Mucosa of rectum (tissue), 2 donors: ENCODE results near the gene YES1.
A peak's percentile ranks its signal among the peaks of the same experiment; 100 is the strongest.
"Not testable (repeated sequence)": the region's sequence is repeated elsewhere in the genome, so short reads cannot be mapped to it uniquely, and the experiment has no call there.

Experiments
- H3K27ac ChIP-seq, 2 donors: one replicate each; pipeline ENCODE4 v1.7.0; 2013; ENCODE audit warnings: inconsistent platforms in 2 of 2, low read depth in 2 of 2, low read length in 2 of 2
- H3K27me3 ChIP-seq, 2 donors: one replicate each; pipeline ENCODE4 v1.7.0; 2013; ENCODE audit warnings: low read length in 2 of 2; ENCODE audit not compliant: control insufficient read depth in 2 of 2, insufficient read depth in 2 of 2
- H3K36me3 ChIP-seq, 2 donors: one replicate each; pipeline ENCODE4 v1.7.0; 2013; ENCODE audit warnings: low read length in 2 of 2; ENCODE audit not compliant: control insufficient read depth in 2 of 2, insufficient read depth in 2 of 2
- H3K4me1 ChIP-seq, 2 donors: one replicate each; pipeline ENCODE4 v1.7.0; 2013; ENCODE audit warnings: low read length in 2 of 2, mild to moderate bottlenecking in 1 of 2; ENCODE audit not compliant: control insufficient read depth in 2 of 2, insufficient read depth in 2 of 2
- H3K4me3 ChIP-seq, 2 donors: one replicate each; pipeline ENCODE4 v1.7.0; 2013; ENCODE audit warnings: low read length in 2 of 2
- H3K9ac ChIP-seq, 2 donors: one replicate each; pipeline ENCODE4 v1.7.0; 2013; ENCODE audit warnings: low read length in 2 of 2, low read depth in 1 of 2, mild to moderate bottlenecking in 1 of 2
- H3K9me3 ChIP-seq, 2 donors: one replicate each; pipeline ENCODE4 v1.7.0; 2013; ENCODE audit warnings: low read length in 2 of 2; ENCODE audit not compliant: control insufficient read depth in 2 of 2
- donor health status: healthy.
- donor health status: Normal muscosa, but diverticular disease.

Gene YES1

GRCh38 chr18:731185-731584 is 80.9 kb downstream of the YES1 start:
- H3K27me3 ChIP-seq, result no peaks in the 10 kb centered on the region
- H3K27ac ChIP-seq, result no peak overlapping the region
- H3K4me1 ChIP-seq, result no peaks in the 10 kb centered on the region
- no peak overlapping the region for H3K4me3 ChIP-seq
- no peaks in the 10 kb centered on the region for H3K9me3 ChIP-seq
- no peak overlapping the region for H3K9ac ChIP-seq
- peaks cover 10 to 14% of the 10 kb centered on the region in 2 donors for H3K36me3 ChIP-seq

GRCh38 chr18:730692-731091 is 81.3 kb downstream of the YES1 start:
- Histone ChIP-seq H3K4me3 (no peak overlapping the region), H3K9ac (no peak overlapping the region), H3K36me3 (peaks cover 7 to 12% of the 10 kb centered on the region in 2 donors), H3K27ac (no peak overlapping the region), H3K27me3 (no peaks in the 10 kb centered on the region), H3K9me3 (no peaks in the 10 kb centered on the region), H3K4me1 (no peaks in the 10 kb centered on the region)

- H3K27me3 ChIP-seq, H3K36me3 ChIP-seq, H3K4me3 ChIP-seq, H3K9me3 ChIP-seq, H3K27ac ChIP-seq, H3K9ac ChIP-seq, H3K4me1 ChIP-seq: not testable (repeated sequence)
Observed at GRCh38 chr18:730120-730519, 81.9 kb downstream of the YES1 start.

GRCh38 chr18:725646-726045 is 86.4 kb downstream of the YES1 start:
- no peaks in the 10 kb centered on the region for H3K36me3 ChIP-seq
- no peak overlapping the region for H3K27ac ChIP-seq
- H3K4me3 ChIP-seq, result no peak overlapping the region
- H3K27me3 ChIP-seq, result no peaks in the 10 kb centered on the region
- H3K4me1 ChIP-seq, result no peaks in the 10 kb centered on the region
- H3K9ac ChIP-seq, result no peak overlapping the region
- H3K9me3 ChIP-seq, result no peaks in the 10 kb centered on the region

- no peaks in the 10 kb centered on the region for H3K36me3 ChIP-seq
- no peak overlapping the region for H3K9ac ChIP-seq
- H3K4me1 ChIP-seq, result no peaks in the 10 kb centered on the region
- no peak overlapping the region for H3K27ac ChIP-seq
- H3K27me3 ChIP-seq, result no peaks in the 10 kb centered on the region
- H3K4me3 ChIP-seq, result no peak overlapping the region
- H3K9me3 ChIP-seq, result no peaks in the 10 kb centered on the region
Observed at GRCh38 chr18:723541-724080, 88.4 kb downstream of the YES1 start.

- Histone ChIP-seq H3K4me1 (no peaks in the 10 kb centered on the region), H3K27ac (no peak overlapping the region), H3K9me3 (no peaks in the 10 kb centered on the region), H3K27me3 (no peaks in the 10 kb centered on the region), H3K4me3 (no peak overlapping the region), H3K36me3 (no peaks in the 10 kb centered on the region), H3K9ac (no peak overlapping the region)
Observed at GRCh38 chr18:717003-717402, 95.0 kb downstream of the YES1 start.

- Histone ChIP-seq H3K27ac (no peak overlapping the region), H3K9ac (no peak overlapping the region), H3K9me3 (no peaks in the 10 kb centered on the region), H3K4me1 (peaks cover 0 to 5% of the 10 kb centered on the region in 2 donors), H3K36me3 (no peaks in the 10 kb centered on the region), H3K27me3 (no peaks in the 10 kb centered on the region), H3K4me3 (no peak overlapping the region)
Observed at GRCh38 chr18:715626-716025, 96.4 kb downstream of the YES1 start.

- Histone ChIP-seq H3K36me3 (no peaks in the 10 kb centered on the region), H3K27ac (peak overlapping the region; percentile 67 to 72), H3K27me3 (no peaks in the 10 kb centered on the region), H3K4me3 (peak overlapping the region; percentile 74 to 81), H3K9ac (peak overlapping the region; percentile 63 to 72), H3K4me1 (peaks cover 0 to 5% of the 10 kb centered on the region in 2 donors), H3K9me3 (no peaks in the 10 kb centered on the region)
Observed at GRCh38 chr18:713135-713490, 98.9 kb downstream of the YES1 start.

GRCh38 chr18:712401-713134 is 99.5 kb downstream of the YES1 start, which contains the start of gene ENOSF1:
TSS of gene ENOSF1 (minus strand) at chr18:712630. CDS start at chr18:712587, 43 bp downstream.
- H3K27ac ChIP-seq, result peak within 1 kb of the TSS; percentile 80 to 84
- H3K4me1 ChIP-seq, result peaks cover 0 to 5% of the 10 kb centered on the region in 2 donors
- H3K9me3 ChIP-seq, result no peaks in the 10 kb centered on the region
- H3K9ac ChIP-seq, result peak within 1 kb of the TSS; percentile 72 to 73
- H3K4me3 ChIP-seq, result peak within 1 kb of the TSS; percentile 74 to 81
- no peaks in the 10 kb centered on the region for H3K27me3 ChIP-seq
- no peaks in the 10 kb centered on the region for H3K36me3 ChIP-seq

- Histone ChIP-seq H3K36me3 (no peaks in the 10 kb centered on the region), H3K9ac (peak overlapping the region; percentile 72 to 73), H3K4me1 (peaks cover 0 to 5% of the 10 kb centered on the region in 2 donors), H3K27me3 (no peaks in the 10 kb centered on the region), H3K4me3 (peak overlapping the region; percentile 65 to 81), H3K9me3 (no peaks in the 10 kb centered on the region), H3K27ac (peak overlapping the region; percentile 80 to 84)
Observed at GRCh38 chr18:711657-712400, 100.2 kb downstream of the YES1 start.
